ENCODE data around the gene TRAP1.

The TRAP1 gene

GRCh38 chr16:3713587-3714242 lies 3.6 kb downstream of the TRAP1 start:
- no peak for DNase-seq (ENCODE audit: low spot score)

- DNase-seq (ENCODE audit: low spot score) = no peak
Observed at GRCh38 chr16:3712861-3713372, 4.4 kb downstream of the TRAP1 start.

GRCh38 chr16:3706253-3707012 lies 10.9 kb downstream of the TRAP1 start:
- no peak for DNase-seq (ENCODE audit: low spot score)

GRCh38 chr16:3702082-3702481 lies 15.2 kb downstream of the TRAP1 start:
- DNase-seq (ENCODE audit: low spot score) = no peak

- DNase-seq (ENCODE audit: low spot score) = no peak
Observed at GRCh38 chr16:3701531-3701930, 15.8 kb downstream of the TRAP1 start.

- DNase-seq (ENCODE audit: low spot score) = no peak
Observed at GRCh38 chr16:3698941-3699340, 18.4 kb downstream of the TRAP1 start.

GRCh38 chr16:3696425-3697218 lies 20.7 kb downstream of the TRAP1 start:
- no peak for DNase-seq (ENCODE audit: low spot score)

GRCh38 chr16:3695610-3696369 lies 21.5 kb downstream of the TRAP1 start:
- DNase-seq (ENCODE audit: low spot score) = no peak

GRCh38 chr16:3694051-3694450 lies 23.3 kb downstream of the TRAP1 start:
- no peak for DNase-seq (ENCODE audit: low spot score)

- no peak for DNase-seq (ENCODE audit: low spot score)
Observed at GRCh38 chr16:3691761-3692160, 25.6 kb downstream of the TRAP1 start.

GRCh38 chr16:3690980-3691720 lies 26.2 kb downstream of the TRAP1 start:
- no peak for DNase-seq (ENCODE audit: low spot score)

- peak; percentile 95 for DNase-seq (ENCODE audit: low spot score)
Observed at GRCh38 chr16:3690470-3690928, 26.8 kb downstream of the TRAP1 start.

- DNase-seq (ENCODE audit: low spot score) = no peak
Observed at GRCh38 chr16:3689731-3690130, 27.6 kb downstream of the TRAP1 start.

GRCh38 chr16:3687792-3688191 lies 29.5 kb downstream of the TRAP1 start:
- DNase-seq (ENCODE audit: low spot score) = no peak

- DNase-seq (ENCODE audit: low spot score) = no peak
Observed at GRCh38 chr16:3687021-3687420, 30.3 kb downstream of the TRAP1 start.

- no peak for DNase-seq (ENCODE audit: low spot score)
Observed at GRCh38 chr16:3681206-3681605, 36.1 kb downstream of the TRAP1 start.

GRCh38 chr16:3677994-3678393 lies 39.3 kb downstream of the TRAP1 start:
- no peak for DNase-seq (ENCODE audit: low spot score)

GRCh38 chr16:3675601-3676130 lies 41.7 kb downstream of the TRAP1 start:
- no peak for DNase-seq (ENCODE audit: low spot score)

GRCh38 chr16:3674513-3675295 lies 42.6 kb downstream of the TRAP1 start:
- DNase-seq (ENCODE audit: low spot score) = no peak
